Right lobe of liver (tissue), 6 donors: ENCODE measurements around the gene RPP14. TPM values are rescaled to one million over a fixed set of nuclear protein-coding genes. Genes with fewer than 3 reads are reported as not detected.
"Not testable (repeated sequence)": the region's sequence is repeated elsewhere in the genome, so short reads cannot be mapped to it uniquely, and the experiment has no call there.

ENCODE experiments used
- ATAC-seq, 4 donors: fragments of 200-7000 bp; cut with Tn5 transposase; one replicate each; pipeline ENCODE4 v1.9.1; 2020; ENCODE audit warnings: mild to moderate bottlenecking in 4 of 4, moderate library complexity in 4 of 4
- DNase-seq, 3 donors: peaks; one replicate each; pipeline ENCODE4 v3.0.0-alpha.2; 2020
- H3K27ac ChIP-seq, 3 donors: fragments of 200-600 bp; one replicate each; pipeline ENCODE4 v1.8.0; 2022
- H3K27me3 ChIP-seq, 2 donors: fragments of 200-600 bp; one replicate each; pipeline ENCODE4 v1.8.0; 2022
- H3K36me3 ChIP-seq, 4 donors: fragments of 200-600 bp; sonication (generic) in 1 of 4; one replicate each; pipeline versions ENCODE4 v1.5.1 to v1.8.0; 2017 to 2022; ENCODE audit warnings: control low read depth in 1 of 4
- H3K4me1 ChIP-seq, 4 donors: fragments of 200-600 bp; sonication (generic) in 1 of 4; one replicate each; pipeline versions ENCODE4 v1.5.1 to v1.8.0; 2017 to 2022; ENCODE audit warnings: control low read depth in 1 of 4
- H3K4me3 ChIP-seq, 3 donors: fragments of 200-600 bp; one replicate each; pipeline ENCODE4 v1.8.0; 2022
- H3K9me3 ChIP-seq, 4 donors: fragments of 200-600 bp; sonication (generic) in 1 of 4; one replicate each; pipeline versions ENCODE4 v1.5.1 to v1.8.0; 2017 to 2022; ENCODE audit warnings: control low read depth in 1 of 4
- CTCF ChIP-seq, 4 donors: fragments of 200-600 bp in 3 of 4; fragments of 450-650 bp in 1 of 4; IDR thresholded peaks; one replicate each; pipeline versions ENCODE4 v1.5.1 to v1.8.0; 2016 to 2022; ENCODE audit warnings: antibody characterized with exemption in 4 of 4, mild to moderate bottlenecking in 2 of 4
- POLR2A ChIP-seq: fragments of 450-650 bp; IDR thresholded peaks from one replicate; pipeline ENCODE4 v1.6.1; 2017; ENCODE audit warnings: antibody characterized with exemption, mild to moderate bottlenecking
- WGBS: methylation state at CpG from one replicate; pipeline ENCODE4 v1.1.6; 2018; ENCODE audit warnings: low coverage, low lambda C conversion rate; ENCODE audit not compliant: insufficient coverage; ENCODE audit errors: missing lambda C conversion rate; 5-methylcytosine and 5-hydroxymethylcytosine counted together
- intact Hi-C, 2 donors: fragments of 100-400 bp; cut with DNase I; formaldehyde crosslinking; loops; one replicate each; pipeline versions ENCODE4 v1.11.2 to v1.14.1; 2022
- total RNA-seq, 6 experiments: library from RNA; depleted of rRNA in 2 of 6; stranded (reverse); fragments of >200 nt in 2 of 6; fragmentation: NEBNext Ultra II Directional in 3 of 6; extraction: Animal tissue kit (Norgen Biotek cat#: 25700) in 3 of 6; gene quantifications; one replicate each; pipeline versions ENCODE4 v1.1.0 to v1.2.4, GENCODE V29; 2016 to 2023
- donor health status: DM: no; HTN: yes; CAD: no.
- donor health status: DM: no; HTN: no; CAD: no.
- donor health status: DM: no; HTN: no; CAD: no.
- donor health status: DM: no; HTN: yes; CAD: no.
- donor health status: DM: no; HTN: yes; CAD: no.

RPP14 gene
- total RNA-seq, 6 experiments from 2014 or later = 7.9 to 12.6 (median 10.6) TPM

DNA sequence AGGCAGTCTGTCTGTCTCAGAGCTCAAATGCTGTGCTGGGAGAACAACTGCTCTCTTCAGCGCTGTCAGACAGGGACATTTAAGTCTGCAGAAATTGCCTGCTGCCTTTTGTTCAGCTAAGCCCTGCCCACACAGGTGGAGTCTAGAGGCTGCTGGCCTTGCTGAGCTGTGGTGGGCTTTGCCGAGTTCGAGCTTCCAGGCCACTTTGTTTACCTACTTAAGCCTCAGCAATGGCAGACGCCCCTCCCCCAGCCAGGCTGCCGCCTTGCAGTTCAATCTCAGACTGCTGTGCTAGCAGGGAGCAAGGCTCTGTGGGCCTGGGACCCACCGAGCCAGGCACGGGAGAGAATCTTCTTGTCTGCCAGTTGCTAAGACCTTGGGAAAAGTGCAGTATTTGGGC lies 25.0 kb upstream of the RPP14 start:
- no peaks in the 10 kb centered on the region for H3K9me3 ChIP-seq
- TF ChIP-seq CTCF (IDR thresholded peaks at IDR 0.05) (no peak), POLR2A (no peak)
- WGBS = no CpG with 5 or more reads among the region's 7 CpGs
- H3K4me1 ChIP-seq = peaks cover 0 to 12% (median 0%) of the 10 kb centered on the region in 4 donors
- no peak overlapping the region for H3K27ac ChIP-seq
- ATAC-seq (no peak), DNase-seq (no peak)
- H3K4me3 ChIP-seq = no peak overlapping the region
- intact Hi-C loops = no loop called here
- no peaks in the 10 kb centered on the region for H3K27me3 ChIP-seq
- H3K36me3 ChIP-seq = peaks cover 0 to 45% (median 13%) of the 10 kb centered on the region in 4 donors

- ATAC-seq (no peak), DNase-seq (no peak)
- H3K36me3 ChIP-seq = peaks cover 0 to 65% (median 24%) of the 10 kb centered on the region in 4 donors
- no peak overlapping the region for H3K4me3 ChIP-seq
- intact Hi-C loops = no loop called here
- no peaks in the 10 kb centered on the region for H3K4me1 ChIP-seq
- H3K27ac ChIP-seq = no peak overlapping the region
- H3K27me3 ChIP-seq = no peaks in the 10 kb centered on the region
- TF ChIP-seq POLR2A (no peak), CTCF (IDR thresholded peaks at IDR 0.05) (no peak)
- H3K9me3 ChIP-seq = no peaks in the 10 kb centered on the region
- WGBS = 87% methylated on average over 7 of the region's 7 CpGs
Measured at GRCh38 chr3:58285334-58285733, 20.7 kb upstream of the RPP14 start.

- intact Hi-C loops = no loop called here
- 94% methylated on average over 2 of the region's 6 CpGs for WGBS
- DNase-seq = no peak
Measured at GRCh38 chr3:58287354-58287753, 18.7 kb upstream of the RPP14 start.

GRCh38 chr3:58288011-58288728 lies 17.9 kb upstream of the RPP14 start:
- Histone ChIP-seq H3K9me3 (no peaks in the 10 kb centered on the region), H3K36me3 (peaks cover 0 to 38% (median 18%) of the 10 kb centered on the region in 4 donors), H3K4me3 (no peak overlapping the region), H3K27ac (no peak overlapping the region), H3K4me1 (no peaks in the 10 kb centered on the region), H3K27me3 (no peaks in the 10 kb centered on the region)
- WGBS = 68% methylated on average over 3 of the region's 4 CpGs
- ATAC-seq = peak in 2 of 4 donors; percentile 13 to 31
- no peak for DNase-seq
- intact Hi-C loops = no loop called here
- TF ChIP-seq POLR2A = no peak
- TF ChIP-seq CTCF (IDR thresholded peaks at IDR 0.05) = no peak

More at GRCh38 chr3:58287354-58287753, 18.7 kb upstream of the RPP14 start:
- Histone ChIP-seq H3K36me3 (peaks cover 0 to 45% (median 17%) of the 10 kb centered on the region in 4 donors), H3K9me3 (no peaks in the 10 kb centered on the region), H3K4me1 (no peaks in the 10 kb centered on the region), H3K4me3 (no peak overlapping the region), H3K27ac (no peak overlapping the region), H3K27me3 (no peaks in the 10 kb centered on the region)
- no peak for ATAC-seq
- no peak for TF ChIP-seq CTCF (IDR thresholded peaks at IDR 0.05)
- TF ChIP-seq POLR2A = no peak

DNA sequence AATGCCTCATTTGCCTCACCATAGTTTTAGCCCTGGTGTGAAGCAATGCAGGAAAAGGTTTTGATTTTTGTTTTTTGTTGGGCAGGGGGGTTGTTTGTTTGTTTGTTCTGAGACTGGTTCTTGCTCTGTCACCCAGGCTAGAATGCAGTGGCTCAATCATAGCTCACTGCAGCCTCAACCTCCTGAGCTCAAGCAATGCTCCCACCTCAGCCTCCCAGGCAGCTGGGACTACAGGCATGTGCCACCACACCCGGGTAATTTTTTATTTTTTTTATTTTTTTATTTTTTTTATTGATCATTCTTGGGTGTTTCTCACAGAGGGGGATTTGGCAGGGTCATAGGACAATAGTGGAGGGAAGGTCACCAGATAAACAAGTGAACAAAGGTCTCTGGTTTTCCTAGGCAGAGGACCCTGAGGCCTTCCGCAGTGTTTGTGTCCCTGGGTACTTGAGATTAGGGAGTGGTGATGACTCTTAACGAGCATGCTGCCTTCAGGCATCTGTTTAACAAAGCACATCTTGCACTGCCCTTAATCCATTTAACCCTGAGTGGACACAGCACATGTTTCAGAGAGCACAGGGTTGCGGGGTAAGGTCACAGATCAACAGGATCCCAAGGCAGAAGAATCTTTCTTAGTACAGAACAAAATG lies 17.0 kb upstream of the RPP14 start:
- intact Hi-C loops, ATAC-seq, H3K27ac ChIP-seq, H3K9me3 ChIP-seq, DNase-seq, H3K27me3 ChIP-seq, H3K4me1 ChIP-seq, H3K4me3 ChIP-seq: not testable (repeated sequence)
- 100% methylated on average over 1 of the region's 4 CpGs for WGBS
- H3K36me3 ChIP-seq = peaks cover 0 to 37% (median 18%) of the 10 kb centered on the region in 4 donors

DNA sequence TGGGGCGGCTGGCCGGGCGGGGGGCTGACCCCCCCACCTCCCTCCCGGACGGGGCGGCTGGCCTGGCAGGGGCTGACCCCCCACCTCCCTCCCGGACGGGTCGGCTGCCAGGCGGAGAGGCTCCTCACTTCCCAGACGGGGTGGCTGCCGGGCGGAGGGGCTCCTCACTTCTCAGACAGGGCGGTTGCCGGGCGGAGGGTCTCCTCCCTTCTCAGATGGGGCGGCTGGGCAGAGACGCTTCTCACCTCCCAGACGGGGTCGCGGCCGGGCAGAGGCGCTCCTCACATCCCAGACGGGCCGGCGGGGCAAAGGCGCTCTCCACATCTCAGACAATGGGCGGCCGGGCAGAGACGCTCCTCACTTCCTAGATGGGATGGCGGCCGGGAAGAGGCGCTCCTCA lies 15.6 kb upstream of the RPP14 start:
- intact Hi-C loops = loop anchor here (10.0 kb wide), 2 partner anchors 66 to 286 kb away; partner anchors contain the start of gene FLNB (in 1 of the 2)
- H3K27me3 ChIP-seq, H3K27ac ChIP-seq, H3K9me3 ChIP-seq, H3K4me3 ChIP-seq, DNase-seq, ATAC-seq, H3K4me1 ChIP-seq: not testable (repeated sequence)
- WGBS = no CpG with 5 or more reads among the region's 33 CpGs
- peaks cover 0 to 27% (median 15%) of the 10 kb centered on the region in 4 donors for H3K36me3 ChIP-seq
